Gastroesophageal sphincter (tissue), 4 donors: ENCODE measurements around the gene KRTCAP3. TPM values are rescaled to one million over a fixed set of nuclear protein-coding genes. Genes with fewer than 3 reads are reported as not detected.

Experiments
- ATAC-seq: fragments of 150-250 bp; one replicate; pipeline ENCODE4 v1.9.1; 2016; ENCODE audit warnings: mild to moderate bottlenecking, moderate library complexity
- H3K27ac ChIP-seq, 4 donors: fragments of 200-600 bp; sonication (generic) in 3 of 4; 1 replicate in 3 of 4; 2 replicates in 1 of 4; pipeline ENCODE4 v1.5.1; 2016 to 2019
- H3K27me3 ChIP-seq: fragments of 200-600 bp; sonication (generic); one replicate; pipeline ENCODE4 v1.5.1; 2019
- H3K36me3 ChIP-seq, 2 donors: fragments of 200-600 bp; sonication (generic); one replicate each; pipeline ENCODE4 v1.5.1; 2019; ENCODE audit warnings: control low read depth in 1 of 2
- H3K4me1 ChIP-seq, 3 donors: fragments of 200-600 bp; sonication (generic); 1 replicate in 2 of 3; 2 replicates in 1 of 3; pipeline ENCODE4 v1.5.1; 2016 to 2019; ENCODE audit warnings: control low read depth in 2 of 3
- H3K4me3 ChIP-seq, 2 donors: fragments of 200-600 bp; sonication (generic); one replicate each; pipeline ENCODE4 v1.5.1; 2019; ENCODE audit warnings: mild to moderate bottlenecking in 1 of 2, moderate library complexity in 1 of 2
- H3K9me3 ChIP-seq, 3 donors: fragments of 200-600 bp; sonication (generic); one replicate each; pipeline ENCODE4 v1.5.1; 2017 to 2019; ENCODE audit warnings: control low read depth in 2 of 3
- EP300 ChIP-seq: sonication (generic); formaldehyde crosslinking; IDR thresholded peaks from one replicate; pipeline ENCODE4 v1.6.1; 2017; ENCODE audit warnings: antibody characterized with exemption, mild to moderate bottlenecking
- POLR2A ChIP-seq, 2 donors: fragments of 450-650 bp; IDR thresholded peaks; one replicate each; pipeline ENCODE4 v1.6.1; 2017; ENCODE audit warnings: antibody characterized with exemption in 2 of 2, mild to moderate bottlenecking in 2 of 2, moderate library complexity in 1 of 2
- POLR2AphosphoS5 ChIP-seq: sonication (generic); formaldehyde crosslinking; IDR thresholded peaks from one replicate; pipeline ENCODE4 v1.6.1; 2017; ENCODE audit warnings: antibody characterized with exemption
- WGBS, 2 donors: methylation state at CpG; one replicate each; pipeline ENCODE4 v1.1.5; 2018; ENCODE audit warnings: low coverage in 1 of 2; 5-methylcytosine and 5-hydroxymethylcytosine counted together
- total RNA-seq, 4 donors: library from RNA; depleted of rRNA; stranded (reverse); fragments of >200 nt; gene quantifications; one replicate each; pipeline ENCODE4 v1.1.0, GENCODE V29; 2016
- TF ChIP-seq, protein P1 (sequence below), 4 experiments: fragments of 200-600 bp in 2 of 4; fragments of 450-650 bp in 2 of 4; sonication (generic) in 1 of 4; IDR thresholded peaks; one replicate each; pipeline ENCODE4 v1.5.1; 2017 to 2019; ENCODE audit warnings: antibody characterized with exemption in 4 of 4, mild to moderate bottlenecking in 2 of 4, moderate library complexity in 2 of 4

The KRTCAP3 gene
- total RNA-seq, 4 donors from 2014 or later: 0.94 to 1.1 TPM; not detected in 2

DNA sequence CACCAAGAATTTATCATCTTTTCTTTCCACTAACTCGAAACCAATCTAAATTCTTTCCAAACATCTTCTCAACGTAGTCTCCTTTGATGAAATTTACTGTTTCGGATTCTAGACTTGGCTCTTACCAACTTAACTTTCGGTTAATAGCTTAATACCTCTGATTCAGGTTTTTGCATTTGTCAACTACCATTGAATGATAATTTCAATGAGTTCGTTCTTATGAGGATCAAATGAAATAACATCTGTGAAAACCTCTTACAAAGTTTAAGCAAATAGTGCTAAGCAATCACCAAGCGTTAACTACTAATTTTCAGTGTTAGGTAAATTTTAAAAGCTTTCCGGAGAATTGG lies 14.3 kb upstream of the KRTCAP3 start:
- Histone ChIP-seq H3K4me1 (peaks cover 6 to 43% (median 19%) of the 10 kb centered on the region in 3 donors), H3K27ac (peak overlapping the region; percentile 96 to 99 (median 98)), H3K4me3 (peak overlapping the region; percentile 91 to 100), H3K9me3 (no peaks in the 10 kb centered on the region), H3K36me3 (no peaks in the 10 kb centered on the region), H3K27me3 (no peaks in the 10 kb centered on the region)
- TF ChIP-seq, protein P1, sequence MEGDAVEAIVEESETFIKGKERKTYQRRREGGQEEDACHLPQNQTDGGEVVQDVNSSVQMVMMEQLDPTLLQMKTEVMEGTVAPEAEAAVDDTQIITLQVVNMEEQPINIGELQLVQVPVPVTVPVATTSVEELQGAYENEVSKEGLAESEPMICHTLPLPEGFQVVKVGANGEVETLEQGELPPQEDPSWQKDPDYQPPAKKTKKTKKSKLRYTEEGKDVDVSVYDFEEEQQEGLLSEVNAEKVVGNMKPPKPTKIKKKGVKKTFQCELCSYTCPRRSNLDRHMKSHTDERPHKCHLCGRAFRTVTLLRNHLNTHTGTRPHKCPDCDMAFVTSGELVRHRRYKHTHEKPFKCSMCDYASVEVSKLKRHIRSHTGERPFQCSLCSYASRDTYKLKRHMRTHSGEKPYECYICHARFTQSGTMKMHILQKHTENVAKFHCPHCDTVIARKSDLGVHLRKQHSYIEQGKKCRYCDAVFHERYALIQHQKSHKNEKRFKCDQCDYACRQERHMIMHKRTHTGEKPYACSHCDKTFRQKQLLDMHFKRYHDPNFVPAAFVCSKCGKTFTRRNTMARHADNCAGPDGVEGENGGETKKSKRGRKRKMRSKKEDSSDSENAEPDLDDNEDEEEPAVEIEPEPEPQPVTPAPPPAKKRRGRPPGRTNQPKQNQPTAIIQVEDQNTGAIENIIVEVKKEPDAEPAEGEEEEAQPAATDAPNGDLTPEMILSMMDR (IDR thresholded peaks at IDR 0.05): no peak
- TF ChIP-seq POLR2A (IDR thresholded peaks at IDR 0.05) (no peak), POLR2AphosphoS5 (no peak), EP300 (no peak)
- WGBS, 2 donors: 5 to 12% methylated on average over 7 of the region's 7 CpGs
- ATAC-seq: no peak

- Histone ChIP-seq H3K27me3 (no peaks in the 10 kb centered on the region), H3K36me3 (peaks cover 0 to 5% of the 10 kb centered on the region in 2 donors), H3K4me3 (peak within 1 kb of the TSS; percentile 91 to 100), H3K27ac (peak within 1 kb of the TSS; percentile 96 to 99 (median 98)), H3K9me3 (no peaks in the 10 kb centered on the region), H3K4me1 (peaks cover 6 to 49% (median 19%) of the 10 kb centered on the region in 3 donors)
- no peak for TF ChIP-seq EP300
- peak; percentile 91 to 95 for TF ChIP-seq POLR2A (IDR thresholded peaks at IDR 0.05)
- TF ChIP-seq, protein P1 (IDR thresholded peaks at IDR 0.05): peak in 1 of 4 experiments; percentile 4
- peak; percentile 94 for TF ChIP-seq POLR2AphosphoS5
- peak; percentile 95 for ATAC-seq
- 0% methylated on average over 6 of the region's 75 CpGs for WGBS, 2 donors
Observed at GRCh38 chr2:27428213-27428977, 13.8 kb upstream of the KRTCAP3 start, which contains the start of gene NRBP1. NRBP1 (plus strand) TSS chr2:27428631; CDS start chr2:27433274, 4,643 bp downstream.

- H3K4me3 ChIP-seq: peak overlapping the region; percentile 91 to 100
- peaks cover 6 to 50% (median 19%) of the 10 kb centered on the region in 3 donors for H3K4me1 ChIP-seq
- H3K36me3 ChIP-seq: peaks cover 0 to 11% of the 10 kb centered on the region in 2 donors
- WGBS, 2 donors: 0 to 3% methylated on average over 2 to 8 of the region's 51 CpGs
- TF ChIP-seq, protein P1 (IDR thresholded peaks at IDR 0.05): no peak
- TF ChIP-seq POLR2A (IDR thresholded peaks at IDR 0.05) (no peak), POLR2AphosphoS5 (peak; percentile 24)
- peak overlapping the region; percentile 96 to 99 (median 98) for H3K27ac ChIP-seq
- H3K9me3 ChIP-seq: no peaks in the 10 kb centered on the region
- H3K27me3 ChIP-seq: no peaks in the 10 kb centered on the region
- peak; percentile 92 for ATAC-seq
Observed at GRCh38 chr2:27428978-27429541, 13.1 kb upstream of the KRTCAP3 start.

GRCh38 chr2:27431395-27431794 lies 10.8 kb upstream of the KRTCAP3 start:
- Histone ChIP-seq H3K4me3 (no peak overlapping the region), H3K4me1 (peaks cover 6 to 50% (median 19%) of the 10 kb centered on the region in 3 donors), H3K36me3 (peaks cover 0 to 35% of the 10 kb centered on the region in 2 donors), H3K9me3 (no peaks in the 10 kb centered on the region), H3K27ac (no peak overlapping the region), H3K27me3 (no peaks in the 10 kb centered on the region)
- no peak for TF ChIP-seq POLR2AphosphoS5
- TF ChIP-seq EP300: no peak
- ATAC-seq: no peak

DNA sequence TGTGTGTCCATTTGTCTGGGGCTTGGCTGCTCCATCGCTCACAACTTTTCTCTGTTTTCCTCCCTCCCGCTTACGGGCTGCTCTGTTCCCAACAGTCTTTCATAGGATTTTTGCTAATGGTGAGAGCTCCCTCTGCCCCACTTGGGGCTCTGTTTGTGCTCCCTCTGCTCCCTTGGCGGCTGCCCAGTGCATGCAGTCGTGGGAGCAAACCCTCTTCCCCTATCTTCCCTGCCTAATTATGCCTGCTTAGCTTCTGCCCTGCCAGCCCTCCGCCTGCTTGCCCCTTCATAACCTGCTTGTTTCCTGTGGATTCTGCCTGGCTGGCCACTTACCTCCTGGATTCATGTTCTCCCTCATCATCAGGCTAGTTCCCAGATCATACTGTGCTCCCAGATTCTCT lies 6.6 kb upstream of the KRTCAP3 start:
- Histone ChIP-seq H3K4me3 (no peak overlapping the region), H3K27ac (no peak overlapping the region), H3K27me3 (no peaks in the 10 kb centered on the region), H3K4me1 (peaks cover 0 to 29% (median 9%) of the 10 kb centered on the region in 3 donors), H3K9me3 (no peaks in the 10 kb centered on the region), H3K36me3 (peaks cover 4 to 77% of the 10 kb centered on the region in 2 donors)
- TF ChIP-seq POLR2A (IDR thresholded peaks at IDR 0.05) (no peak), POLR2AphosphoS5 (no peak), EP300 (no peak)
- TF ChIP-seq, protein P1 (IDR thresholded peaks at IDR 0.05): no peak
- 77 to 96% methylated on average over 4 to 6 of the region's 6 CpGs for WGBS, 2 donors
- ATAC-seq: no peak
